WTC11 (cell line): ENCODE data around the gene LYST. TPM values are rescaled to one million over a fixed set of nuclear protein-coding genes. Genes with fewer than 3 reads are reported as not detected.

Experiments
- ATAC-seq: fragments of 200-7000 bp; cut with Tn5 transposase; 2 replicates; pipeline ENCODE4 v1.10.0; 2021; ENCODE audit warnings: mild to moderate bottlenecking, moderate library complexity
- CTCF ChIA-PET: fragments of 300-600 bp; sonication (Branson Sonifier 250); formaldehyde crosslinking; loops from one replicate; lab custom pipeline; 2021; ENCODE audit warnings: antibody characterized with exemption; lab: Charles Lee
- POLR2A ChIA-PET: fragments of 350-600 bp; sonication (Branson Sonifier 250); formaldehyde crosslinking; loops from one replicate; lab custom pipeline; 2021; ENCODE audit warnings: antibody characterized with exemption; lab: Charles Lee
- DNase-seq: peaks from one replicate; pipeline ENCODE4 v3.0.0; 2021; ENCODE audit warnings: low spot score
- H3K27ac Mint-ChIP-seq: 2 replicates; pipeline ENCODE4 v1.8.0; 2021; ENCODE audit warnings: mixed read lengths
- H3K27me3 Mint-ChIP-seq: 2 replicates; pipeline ENCODE4 v1.8.0; 2021; ENCODE audit warnings: low read depth, mild to moderate bottlenecking, moderate library complexity, mixed read lengths
- H3K36me3 Mint-ChIP-seq: 2 replicates; pipeline ENCODE4 v1.8.0; 2021; ENCODE audit warnings: mixed read lengths
- H3K4me1 Mint-ChIP-seq: 2 replicates; pipeline ENCODE4 v1.8.0; 2022; ENCODE audit warnings: mixed read lengths
- H3K4me3 Mint-ChIP-seq: 2 replicates; pipeline ENCODE4 v1.8.0; 2021; ENCODE audit warnings: mild to moderate bottlenecking, moderate library complexity, mixed read lengths
- H3K9me3 Mint-ChIP-seq: 2 replicates; pipeline ENCODE4 v1.8.0; 2021; ENCODE audit warnings: mixed read lengths
- ESRRA ChIP-seq: sonication (generic); formaldehyde crosslinking; IDR thresholded peaks from 2 replicates; pipeline ENCODE4 v1.8.1; 2022; ENCODE audit warnings: mild to moderate bottlenecking, missing genetic modification reagents, borderline replicate concordance
- FOXK1 ChIP-seq: sonication (generic); formaldehyde crosslinking; IDR thresholded peaks from 2 replicates; pipeline ENCODE4 v1.8.0; 2022; ENCODE audit warnings: mild to moderate bottlenecking, moderate library complexity, missing genetic modification reagents
- GABPB1 ChIP-seq: sonication (generic); formaldehyde crosslinking; IDR thresholded peaks from 2 replicates; pipeline ENCODE4 v1.8.1; 2023; ENCODE audit warnings: mild to moderate bottlenecking, missing genetic modification reagents
- GRHL2 ChIP-seq: fragments of 250-450 bp; sonication (Bioruptor Pico); IDR thresholded peaks from 2 replicates; pipeline ENCODE4 v1.8.0; 2022; ENCODE audit warnings: mild to moderate bottlenecking, moderate library complexity; ENCODE audit not compliant: insufficient replicate concordance, severe bottlenecking
- GTF2I ChIP-seq: fragments of 250-450 bp; sonication (Bioruptor Pico); conservative IDR thresholded peaks from 2 replicates; pipeline ENCODE4 v1.4.0; 2021; ENCODE audit warnings: mild to moderate bottlenecking
- MXD4 ChIP-seq: fragments of 250-450 bp; sonication (Bioruptor Pico); IDR thresholded peaks from 2 replicates; pipeline ENCODE4 v1.8.0; 2021; ENCODE audit warnings: mild to moderate bottlenecking, moderate library complexity, borderline replicate concordance
- NFYB ChIP-seq: sonication (generic); formaldehyde crosslinking; conservative IDR thresholded peaks from 2 replicates; pipeline ENCODE4 v1.8.0; 2022; ENCODE audit warnings: low read depth, missing genetic modification reagents
- NR2C2 ChIP-seq: sonication (generic); formaldehyde crosslinking; IDR thresholded peaks from 2 replicates; pipeline ENCODE4 v1.8.0; 2022; ENCODE audit warnings: mild to moderate bottlenecking, missing genetic modification reagents
- SMAD3 ChIP-seq: sonication (generic); formaldehyde crosslinking; IDR thresholded peaks from 2 replicates; pipeline ENCODE4 v1.8.0; 2022; ENCODE audit warnings: missing genetic modification reagents, mild to moderate bottlenecking, borderline replicate concordance
- SMAD4 ChIP-seq: sonication (generic); formaldehyde crosslinking; IDR thresholded peaks from 2 replicates; pipeline ENCODE4 v1.8.0; 2022; ENCODE audit warnings: mild to moderate bottlenecking, missing genetic modification reagents
- ZNF317 ChIP-seq: sonication (generic); formaldehyde crosslinking; IDR thresholded peaks from 2 replicates; pipeline ENCODE4 v1.8.1; 2023; ENCODE audit warnings: low read depth, mild to moderate bottlenecking, moderate library complexity, missing genetic modification reagents, borderline replicate concordance
- ZNF416 ChIP-seq: fragments of 250-450 bp; sonication (Bioruptor Pico); IDR thresholded peaks from 2 replicates; pipeline ENCODE4 v1.9.0; 2021; ENCODE audit warnings: mild to moderate bottlenecking, inconsistent platforms
- ZNF423 ChIP-seq: fragments of 250-450 bp; sonication (Bioruptor Pico); IDR thresholded peaks from 2 replicates; pipeline ENCODE4 v2.1.2; 2022; ENCODE audit warnings: mild to moderate bottlenecking, moderate library complexity
- ZNF671 ChIP-seq: fragments of 250-450 bp; sonication (Bioruptor Pico); IDR thresholded peaks from 2 replicates; pipeline ENCODE4 v1.8.0; 2021; ENCODE audit warnings: mild to moderate bottlenecking
- total RNA-seq: library from RNA; stranded (reverse); gene quantifications from 3 replicates; pipeline ENCODE4 v1.2.3, GENCODE V29; 2021
- TF ChIP-seq, protein P1 (sequence below): sonication (generic); formaldehyde crosslinking; IDR thresholded peaks from 2 replicates; pipeline ENCODE4 v1.8.0; 2022; ENCODE audit warnings: mild to moderate bottlenecking, missing genetic modification reagents
- TF ChIP-seq, protein P2 (sequence below): sonication (generic); formaldehyde crosslinking; IDR thresholded peaks from 2 replicates; pipeline ENCODE4 v1.8.1; 2022; ENCODE audit warnings: low read depth, mild to moderate bottlenecking, moderate library complexity, missing genetic modification reagents, borderline replicate concordance
- TF ChIP-seq, protein P3 (sequence below): sonication (generic); formaldehyde crosslinking; conservative IDR thresholded peaks from 2 replicates; pipeline ENCODE4 v1.8.1; 2022; ENCODE audit warnings: mild to moderate bottlenecking, missing genetic modification reagents
- TF ChIP-seq, protein P4 (sequence below): sonication (generic); formaldehyde crosslinking; IDR thresholded peaks from 2 replicates; pipeline ENCODE4 v1.8.0; 2023; ENCODE audit warnings: mild to moderate bottlenecking, missing genetic modification reagents

LYST gene
- total RNA-seq, 1 experiment from 2014 or later: 0.59 TPM

DNA sequence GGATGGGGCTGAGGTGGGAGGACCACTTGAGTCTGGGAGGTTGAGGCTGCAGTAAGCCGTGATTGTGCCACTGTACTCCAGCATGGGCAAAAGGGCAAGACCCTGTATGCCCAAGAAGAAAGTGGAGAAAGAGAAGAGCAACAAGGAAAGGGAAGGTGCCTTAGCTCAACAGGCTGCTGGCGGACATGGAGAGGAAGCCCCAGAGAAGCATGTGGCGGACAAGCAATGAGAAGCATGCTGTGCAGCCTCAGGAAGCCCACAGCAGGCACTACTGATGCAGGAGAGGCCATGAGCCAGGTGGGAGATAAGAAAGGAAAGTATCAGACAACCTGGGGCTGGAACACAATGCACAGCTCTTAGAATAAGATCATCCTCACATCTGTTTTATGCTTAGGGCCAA is 184.5 kb downstream of the LYST start:
- no peaks in the 10 kb centered on the region for H3K27me3 Mint-ChIP-seq
- no peaks in the 10 kb centered on the region for H3K9me3 Mint-ChIP-seq
- H3K36me3 Mint-ChIP-seq: no peaks in the 10 kb centered on the region
- 0 out of 2 replicates have a peak, but pooled peaks have one; percentile 24 for ATAC-seq
- 0 out of 2 replicates have a peak overlapping the region, but pooled peaks have one; percentile 11 for H3K27ac Mint-ChIP-seq
- no peak overlapping the region for H3K4me3 Mint-ChIP-seq
- CTCF ChIA-PET: interaction anchor here (0.9 kb wide), 1 partner anchor 125 kb away, joined by 3 read pairs; no protein-coding TSS in a partner anchor
- peaks cover 12% of the 10 kb centered on the region for H3K4me1 Mint-ChIP-seq
- POLR2A ChIA-PET: no interaction called here
- peak; percentile 89 for TF ChIP-seq ZNF423 (CRISPR knock-in tag)
- TF ChIP-seq SMAD4 (CRISPR knock-in tag): no peak
- DNase-seq: no peak

DNA sequence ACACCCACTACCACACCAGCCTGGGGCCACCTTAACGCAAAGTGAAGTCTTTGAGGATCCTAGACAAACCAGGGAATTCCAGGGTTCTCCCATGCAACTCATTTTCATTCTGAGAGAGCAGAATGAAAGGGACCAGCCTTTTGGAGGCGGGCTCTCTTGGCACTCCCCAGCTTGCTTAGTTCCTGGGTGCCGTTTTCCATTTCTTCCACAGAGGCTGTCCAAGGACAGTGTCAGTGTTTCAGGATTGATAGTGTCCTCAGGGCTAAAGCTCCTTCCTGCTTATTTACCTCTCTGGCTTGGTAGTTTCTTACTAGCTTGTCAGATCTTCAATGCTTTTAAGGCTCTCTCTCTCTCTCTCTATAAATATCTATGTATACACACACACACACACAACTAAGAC is 187.1 kb downstream of the LYST start:
- H3K27ac Mint-ChIP-seq: peak overlapping the region; percentile 47; the same call in 1 of the 2 replicates
- ChIA-PET POLR2A (interaction anchor here (0.6 kb wide), 1 partner anchor 15 kb away, joined by 5 read pairs; no protein-coding TSS in a partner anchor), CTCF (interaction anchor here (0.9 kb wide), 1 partner anchor 122 kb away, joined by 3 read pairs; no protein-coding TSS in a partner anchor)
- DNase-seq (no peak), ATAC-seq (no peak)
- H3K27me3 Mint-ChIP-seq: no peaks in the 10 kb centered on the region
- no peak overlapping the region for H3K4me3 Mint-ChIP-seq
- H3K36me3 Mint-ChIP-seq: peaks cover 22% of the 10 kb centered on the region
- peaks cover 20% of the 10 kb centered on the region for H3K9me3 Mint-ChIP-seq
- TF ChIP-seq, protein P1, sequence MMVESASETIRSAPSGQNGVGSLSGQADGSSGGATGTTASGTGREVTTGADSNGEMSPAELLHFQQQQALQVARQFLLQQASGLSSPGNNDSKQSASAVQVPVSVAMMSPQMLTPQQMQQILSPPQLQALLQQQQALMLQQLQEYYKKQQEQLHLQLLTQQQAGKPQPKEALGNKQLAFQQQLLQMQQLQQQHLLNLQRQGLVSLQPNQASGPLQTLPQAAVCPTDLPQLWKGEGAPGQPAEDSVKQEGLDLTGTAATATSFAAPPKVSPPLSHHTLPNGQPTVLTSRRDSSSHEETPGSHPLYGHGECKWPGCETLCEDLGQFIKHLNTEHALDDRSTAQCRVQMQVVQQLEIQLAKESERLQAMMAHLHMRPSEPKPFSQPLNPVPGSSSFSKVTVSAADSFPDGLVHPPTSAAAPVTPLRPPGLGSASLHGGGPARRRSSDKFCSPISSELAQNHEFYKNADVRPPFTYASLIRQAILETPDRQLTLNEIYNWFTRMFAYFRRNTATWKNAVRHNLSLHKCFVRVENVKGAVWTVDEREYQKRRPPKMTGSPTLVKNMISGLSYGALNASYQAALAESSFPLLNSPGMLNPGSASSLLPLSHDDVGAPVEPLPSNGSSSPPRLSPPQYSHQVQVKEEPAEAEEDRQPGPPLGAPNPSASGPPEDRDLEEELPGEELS (CRISPR knock-in tag): no peak
- no peak for TF ChIP-seq ZNF416 (CRISPR knock-in tag)
- TF ChIP-seq, protein P2, sequence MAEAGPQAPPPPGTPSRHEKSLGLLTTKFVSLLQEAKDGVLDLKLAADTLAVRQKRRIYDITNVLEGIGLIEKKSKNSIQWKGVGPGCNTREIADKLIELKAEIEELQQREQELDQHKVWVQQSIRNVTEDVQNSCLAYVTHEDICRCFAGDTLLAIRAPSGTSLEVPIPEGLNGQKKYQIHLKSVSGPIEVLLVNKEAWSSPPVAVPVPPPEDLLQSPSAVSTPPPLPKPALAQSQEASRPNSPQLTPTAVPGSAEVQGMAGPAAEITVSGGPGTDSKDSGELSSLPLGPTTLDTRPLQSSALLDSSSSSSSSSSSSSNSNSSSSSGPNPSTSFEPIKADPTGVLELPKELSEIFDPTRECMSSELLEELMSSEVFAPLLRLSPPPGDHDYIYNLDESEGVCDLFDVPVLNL (CRISPR knock-in tag): no peak
- H3K4me1 Mint-ChIP-seq: peaks cover 24% of the 10 kb centered on the region

DNA sequence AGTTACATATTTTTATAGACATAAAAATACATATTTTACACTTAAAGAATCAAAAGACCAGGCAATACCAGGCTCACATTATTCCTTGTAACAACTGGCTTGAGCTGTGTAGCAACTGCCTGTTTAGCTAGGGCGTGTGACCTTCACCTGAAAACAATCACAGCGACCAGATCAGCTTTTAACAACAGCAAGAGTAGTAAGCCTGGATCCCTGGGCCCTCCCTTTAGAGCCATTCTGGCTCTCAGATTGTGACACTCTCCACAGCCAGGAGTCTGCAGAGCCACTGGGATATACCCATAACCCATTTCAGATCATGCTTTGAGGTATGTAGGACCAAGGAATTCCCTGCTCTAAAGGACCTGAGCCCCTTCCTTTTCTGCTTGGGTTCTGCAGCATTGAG is 187.7 kb downstream of the LYST start:
- ATAC-seq (peak; percentile 62; the same call in 1 of the 2 replicates), DNase-seq (no peak)
- POLR2A ChIA-PET: interaction anchor here (0.6 kb wide), 1 partner anchor 16 kb away, joined by 5 read pairs; no protein-coding TSS in a partner anchor
- CTCF ChIA-PET: interaction anchor here (0.9 to 1.1 kb wide), 2 partner anchors 122 to 165 kb away, joined by 3 read pairs; no protein-coding TSS in a partner anchor
- H3K36me3 Mint-ChIP-seq: peaks cover 28% of the 10 kb centered on the region
- no peak overlapping the region for H3K4me3 Mint-ChIP-seq
- no peaks in the 10 kb centered on the region for H3K27me3 Mint-ChIP-seq
- H3K27ac Mint-ChIP-seq: no peak overlapping the region
- peaks cover 26% of the 10 kb centered on the region for H3K4me1 Mint-ChIP-seq
- H3K9me3 Mint-ChIP-seq: peaks cover 25% of the 10 kb centered on the region
- TF ChIP-seq SMAD3 (CRISPR knock-in tag) (no peak), NR2C2 (CRISPR knock-in tag) (no peak), ZNF317 (no peak), GABPB1 (CRISPR knock-in tag) (no peak), GRHL2 (no peak), NFYB (CRISPR knock-in tag) (no peak), MXD4 (CRISPR knock-in tag) (no peak), FOXK1 (CRISPR knock-in tag) (no peak), ESRRA (CRISPR knock-in tag) (no peak), ZNF671 (no peak), GTF2I (CRISPR knock-in tag) (no peak)
- TF ChIP-seq, protein P3, sequence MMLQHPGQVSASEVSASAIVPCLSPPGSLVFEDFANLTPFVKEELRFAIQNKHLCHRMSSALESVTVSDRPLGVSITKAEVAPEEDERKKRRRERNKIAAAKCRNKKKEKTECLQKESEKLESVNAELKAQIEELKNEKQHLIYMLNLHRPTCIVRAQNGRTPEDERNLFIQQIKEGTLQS: no peak
- TF ChIP-seq, protein P1 (CRISPR knock-in tag): no peak
- TF ChIP-seq, protein P4, sequence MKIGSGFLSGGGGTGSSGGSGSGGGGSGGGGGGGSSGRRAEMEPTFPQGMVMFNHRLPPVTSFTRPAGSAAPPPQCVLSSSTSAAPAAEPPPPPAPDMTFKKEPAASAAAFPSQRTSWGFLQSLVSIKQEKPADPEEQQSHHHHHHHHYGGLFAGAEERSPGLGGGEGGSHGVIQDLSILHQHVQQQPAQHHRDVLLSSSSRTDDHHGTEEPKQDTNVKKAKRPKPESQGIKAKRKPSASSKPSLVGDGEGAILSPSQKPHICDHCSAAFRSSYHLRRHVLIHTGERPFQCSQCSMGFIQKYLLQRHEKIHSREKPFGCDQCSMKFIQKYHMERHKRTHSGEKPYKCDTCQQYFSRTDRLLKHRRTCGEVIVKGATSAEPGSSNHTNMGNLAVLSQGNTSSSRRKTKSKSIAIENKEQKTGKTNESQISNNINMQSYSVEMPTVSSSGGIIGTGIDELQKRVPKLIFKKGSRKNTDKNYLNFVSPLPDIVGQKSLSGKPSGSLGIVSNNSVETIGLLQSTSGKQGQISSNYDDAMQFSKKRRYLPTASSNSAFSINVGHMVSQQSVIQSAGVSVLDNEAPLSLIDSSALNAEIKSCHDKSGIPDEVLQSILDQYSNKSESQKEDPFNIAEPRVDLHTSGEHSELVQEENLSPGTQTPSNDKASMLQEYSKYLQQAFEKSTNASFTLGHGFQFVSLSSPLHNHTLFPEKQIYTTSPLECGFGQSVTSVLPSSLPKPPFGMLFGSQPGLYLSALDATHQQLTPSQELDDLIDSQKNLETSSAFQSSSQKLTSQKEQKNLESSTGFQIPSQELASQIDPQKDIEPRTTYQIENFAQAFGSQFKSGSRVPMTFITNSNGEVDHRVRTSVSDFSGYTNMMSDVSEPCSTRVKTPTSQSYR (CRISPR knock-in tag): no peak
- TF ChIP-seq, protein P2 (CRISPR knock-in tag): no peak
